H1 (cell line): ENCODE measurements around the gene SPOCD1. TPM values are rescaled to one million over a fixed set of nuclear protein-coding genes. Genes with fewer than 3 reads are reported as not detected.

Experiments
- CTCF ChIA-PET: fragments of 300-600 bp; sonication (Branson Sonifier 250); formaldehyde crosslinking; loops from one replicate; lab custom pipeline; 2021; ENCODE audit not compliant: partially characterized antibody; lab: Charles Lee
- POLR2A ChIA-PET: fragments of 300-600 bp; sonication (Branson Sonifier 250); formaldehyde crosslinking; loops from one replicate; lab custom pipeline; 2021; ENCODE audit warnings: inconsistent platforms; ENCODE audit not compliant: partially characterized antibody; lab: Charles Lee
- DNase-seq, 2 experiments: peaks; one replicate each; pipeline versions ENCODE4 v3.0.0 to v3.0.0-alpha.2; 2010 to 2022; ENCODE audit warnings: low spot score in 2 of 2, low read depth in 1 of 2, mixed read lengths in 1 of 2
- FAIRE-seq: peaks from 2 replicates; lab custom pipeline; 2011; peaks lifted over from hg19 to GRCh38; lab: Jason Lieb, UNC
- H2AFZ ChIP-seq: 2 replicates; pipeline ENCODE4 v1.8.1; 2012; ENCODE audit warnings: low read length, inconsistent platforms
- H2AK5ac ChIP-seq: 2 replicates; pipeline ENCODE4 v1.6.1; 2013; ENCODE audit warnings: low read depth, low read length
- H2BK120ac ChIP-seq: replicated peaks from 2 replicates; pipeline ENCODE3; 2013; ENCODE audit warnings: low read depth, low read length, inconsistent platforms
- H2BK12ac ChIP-seq: 2 replicates; pipeline ENCODE4 v1.6.1; 2013; ENCODE audit warnings: low read depth, low read length
- H2BK15ac ChIP-seq: 2 replicates; pipeline ENCODE4 v1.6.1; 2013; ENCODE audit warnings: low read length
- H2BK20ac ChIP-seq: 2 replicates; pipeline ENCODE4 v1.6.1; 2013; ENCODE audit warnings: low read length
- H2BK5ac ChIP-seq: 2 replicates; pipeline ENCODE4 v1.6.1; 2013; ENCODE audit warnings: low read depth, low read length
- H3K14ac ChIP-seq: 2 replicates; pipeline ENCODE4 v1.6.1; 2013; ENCODE audit warnings: inconsistent platforms; ENCODE audit not compliant: insufficient read length
- H3K18ac ChIP-seq: 2 replicates; pipeline ENCODE4 v1.6.1; 2013; ENCODE audit warnings: low read length; ENCODE audit errors: extremely low read depth
- H3K23ac ChIP-seq: 2 replicates; pipeline ENCODE4 v1.6.1; 2013; ENCODE audit warnings: inconsistent platforms; ENCODE audit not compliant: insufficient read length
- H3K23me2 ChIP-seq: 2 replicates; pipeline ENCODE4 v1.6.1; 2013; ENCODE audit warnings: low read depth, low read length
- H3K27ac ChIP-seq: 2 replicates; pipeline ENCODE4 v1.6.1; 2011; ENCODE audit warnings: low read depth, low read length, inconsistent platforms
- H3K27me3 ChIP-seq, 4 experiments: replicated peaks in 1 of 4; 1 replicate in 1 of 4; 2 replicates in 3 of 4; pipeline versions ENCODE4 v1.6.1 to v1.8.1; 2011 to 2013; ENCODE audit warnings: low read length in 3 of 4, mild to moderate bottlenecking in 3 of 4, inconsistent platforms in 2 of 4, mixed read lengths in 2 of 4, moderate library complexity in 1 of 4; ENCODE audit not compliant: control insufficient read depth in 3 of 4, insufficient read depth in 3 of 4; ENCODE audit errors: extremely low read depth in 1 of 4
- H3K36me3 ChIP-seq, 4 experiments: 2 replicates each; pipeline versions ENCODE4 v1.6.1 to v1.8.1; 2011 to 2013; ENCODE audit warnings: mild to moderate bottlenecking in 4 of 4, low read length in 3 of 4, moderate library complexity in 2 of 4, control low read depth in 1 of 4, inconsistent platforms in 1 of 4; ENCODE audit not compliant: insufficient read depth in 4 of 4, control insufficient read depth in 2 of 4
- H3K4ac ChIP-seq: replicated peaks from 2 replicates; pipeline ENCODE3; 2013; ENCODE audit warnings: low read length, low read depth, mixed read lengths, inconsistent platforms; ENCODE audit not compliant: insufficient read length
- H3K4me1 ChIP-seq, 4 experiments: replicated peaks in 1 of 4; 1 replicate in 1 of 4; 2 replicates in 3 of 4; pipeline versions ENCODE4 v1.6.1 to v1.8.1; 2011 to 2013; ENCODE audit warnings: low read length in 3 of 4, inconsistent platforms in 2 of 4, mixed read lengths in 1 of 4; ENCODE audit not compliant: insufficient read depth in 4 of 4, control insufficient read depth in 3 of 4
- H3K4me2 ChIP-seq, 2 experiments: 2 replicates each; pipeline versions ENCODE4 v1.6.1 to v1.8.1; 2011 to 2013; ENCODE audit warnings: low read depth in 2 of 2, low read length in 2 of 2, control low read depth in 1 of 2, inconsistent platforms in 1 of 2, mild to moderate bottlenecking in 1 of 2; ENCODE audit not compliant: insufficient read depth in 1 of 2
- H3K4me3 ChIP-seq, 4 experiments: fragments of 200-600, 300-600 bp in 1 of 4; sonication (generic), shearing (Covaris generic), sonication (Bioruptor Twin) in 1 of 4; 2 replicates each; pipeline versions ENCODE4 v1.5.1 to v1.8.1; 2011 to 2016; ENCODE audit warnings: low read length in 4 of 4, low read depth in 3 of 4, control low read depth in 2 of 4, inconsistent platforms in 2 of 4, mild to moderate bottlenecking in 2 of 4, mixed read lengths in 1 of 4, moderate library complexity in 1 of 4; ENCODE audit not compliant: insufficient read depth in 2 of 4; ENCODE audit errors: extremely low read depth in 1 of 4
- H3K56ac ChIP-seq: replicated peaks from 2 replicates; pipeline ENCODE3; 2013; ENCODE audit warnings: low read depth, mild to moderate bottlenecking, mixed read lengths, low read length, inconsistent platforms; ENCODE audit not compliant: insufficient read length
- H3K79me1 ChIP-seq: 2 replicates; pipeline ENCODE4 v1.6.1; 2013; ENCODE audit warnings: low read depth, low read length, control low read depth
- H3K79me2 ChIP-seq, 2 experiments: 2 replicates each; pipeline versions ENCODE4 v1.6.1 to v1.8.1; 2012 to 2013; ENCODE audit warnings: low read length in 2 of 2, mild to moderate bottlenecking in 2 of 2, inconsistent platforms in 1 of 2; ENCODE audit not compliant: insufficient read depth in 2 of 2, control insufficient read depth in 1 of 2
- H3K9ac ChIP-seq, 4 experiments: replicated peaks in 1 of 4; 1 replicate in 1 of 4; 2 replicates in 3 of 4; pipeline versions ENCODE4 v1.6.1 to v1.8.1; 2011 to 2013; ENCODE audit warnings: low read depth in 3 of 4, low read length in 3 of 4, control low read depth in 2 of 4, mild to moderate bottlenecking in 2 of 4, moderate library complexity in 2 of 4, inconsistent platforms in 1 of 4; ENCODE audit errors: extremely low read depth in 1 of 4
- H3K9me3 ChIP-seq, 2 experiments: 2 replicates each; pipeline versions ENCODE4 v1.6.1 to v1.8.1; 2012 to 2013; ENCODE audit warnings: mild to moderate bottlenecking in 2 of 2, moderate library complexity in 2 of 2, control low read depth in 1 of 2, inconsistent platforms in 1 of 2, low read depth in 1 of 2, low read length in 1 of 2, mixed read lengths in 1 of 2; ENCODE audit not compliant: insufficient read depth in 2 of 2
- H4K20me1 ChIP-seq, 2 experiments: replicated peaks in 1 of 2; 2 replicates each; pipeline versions ENCODE3 to v1.8.1; 2011 to 2013; ENCODE audit warnings: inconsistent platforms in 2 of 2, low read length in 2 of 2, mild to moderate bottlenecking in 1 of 2; ENCODE audit not compliant: insufficient read depth in 2 of 2, control insufficient read depth in 1 of 2
- H4K5ac ChIP-seq: 2 replicates; pipeline ENCODE4 v1.6.1; 2013; ENCODE audit warnings: low read length, low read depth, mixed read lengths, inconsistent platforms; ENCODE audit not compliant: insufficient read length
- H4K8ac ChIP-seq: 2 replicates; pipeline ENCODE4 v1.8.0; 2013; ENCODE audit warnings: mild to moderate bottlenecking, moderate library complexity, low read length, inconsistent platforms; ENCODE audit not compliant: insufficient read depth; ENCODE audit errors: extremely low read depth
- H4K91ac ChIP-seq: replicated peaks from 2 replicates; pipeline ENCODE3; 2013; ENCODE audit warnings: low read length, mixed read lengths, inconsistent platforms; ENCODE audit not compliant: insufficient read length
- ATF3 ChIP-seq: IDR thresholded peaks from 2 replicates; pipeline ENCODE4 v1.6.1; 2011; ENCODE audit warnings: low read depth, mild to moderate bottlenecking, low read length; ENCODE audit not compliant: insufficient read depth
- BCL11A ChIP-seq, 2 experiments: IDR thresholded peaks; one replicate each; pipeline ENCODE4 v1.6.1; 2011; ENCODE audit warnings: low read depth in 2 of 2, low read length in 2 of 2, mild to moderate bottlenecking in 2 of 2
- CBX5 ChIP-seq: fragments of 300-800, 300-1000 bp; sonication (generic); IDR thresholded peaks from 2 replicates; pipeline ENCODE4 v1.7.1; 2016; ENCODE audit warnings: antibody characterized with exemption, low read length, low read depth
- CBX8 ChIP-seq: fragments of 300-800, 300-1000 bp; sonication (generic); IDR thresholded peaks from 2 replicates; pipeline ENCODE4 v1.7.1; 2016; ENCODE audit warnings: low read depth, low read length, borderline replicate concordance
- CHD1 ChIP-seq: IDR thresholded peaks from 2 replicates; pipeline ENCODE4 v1.6.1; 2012; ENCODE audit warnings: low read depth, low read length, improper control_type of control experiment
- EZH2 ChIP-seq: fragments of 200-600 bp; sonication (generic); IDR thresholded peaks from 2 replicates; pipeline ENCODE4 v1.7.1; 2012; ENCODE audit warnings: low read depth, mild to moderate bottlenecking, moderate library complexity, low read length, inconsistent platforms; ENCODE audit not compliant: severe bottlenecking
- POLR2AphosphoS5 ChIP-seq: IDR thresholded peaks from 2 replicates; pipeline ENCODE4 v1.6.1; 2011; ENCODE audit warnings: low read depth, low read length
- SP2 ChIP-seq: IDR thresholded peaks from 2 replicates; pipeline ENCODE4 v1.6.1; 2012; ENCODE audit warnings: mild to moderate bottlenecking, low read length, inconsistent platforms
- SP4 ChIP-seq: IDR thresholded peaks from 2 replicates; pipeline ENCODE4 v1.6.1; 2012; ENCODE audit warnings: low read length, inconsistent platforms
- WGBS, 2 experiments: shearing (Covaris generic) in 1 of 2; methylation state at CpG; one replicate each; pipeline versions ENCODE4 v1.1.6 to v1.1.7; 2013 to 2015; ENCODE audit warnings: low lambda C conversion rate in 2 of 2, mixed read lengths in 2 of 2, inconsistent platforms in 1 of 2, low coverage in 1 of 2, missing lambda C conversion rate in 1 of 2; ENCODE audit not compliant: insufficient replicate concordance in 2 of 2, insufficient coverage in 1 of 2, insufficient read length in 1 of 2; ENCODE audit errors: extremely low coverage in 1 of 2, missing lambda C conversion rate in 1 of 2; 5-methylcytosine and 5-hydroxymethylcytosine counted together
- polyA plus RNA-seq, 7 experiments: library from polyadenylated mRNA; depleted of rRNA in 3 of 7; stranded (reverse) in 5 of 7; unstranded in 2 of 7; fragments of >200 nt in 5 of 7; fragments of 200-250 nt in 2 of 7; gene quantifications; 1 replicate in 5 of 7; 2 replicates in 1 of 7; 4 replicates in 1 of 7; pipeline versions ENCODE4 v1.2.1 to v1.2.3, GENCODE V29; 2011 to 2013; ENCODE audit warnings: missing spikeins in 2 of 7, mixed read lengths in 2 of 7
- total RNA-seq: library from RNA; stranded (reverse); fragmentation: NEBNext Ultra II Directional; extraction: Animal tissue kit (Norgen Biotek cat#: 25700); gene quantifications from 2 replicates; pipeline ENCODE4 v1.2.1, GENCODE V29; 2021

The SPOCD1 gene
- total and polyA plus RNA-seq, 2 of the 8 experiments (the other 6 are each of a cell fraction or from before 2014, with no cell fraction given) = 1.8 to 2.9 TPM

DNA sequence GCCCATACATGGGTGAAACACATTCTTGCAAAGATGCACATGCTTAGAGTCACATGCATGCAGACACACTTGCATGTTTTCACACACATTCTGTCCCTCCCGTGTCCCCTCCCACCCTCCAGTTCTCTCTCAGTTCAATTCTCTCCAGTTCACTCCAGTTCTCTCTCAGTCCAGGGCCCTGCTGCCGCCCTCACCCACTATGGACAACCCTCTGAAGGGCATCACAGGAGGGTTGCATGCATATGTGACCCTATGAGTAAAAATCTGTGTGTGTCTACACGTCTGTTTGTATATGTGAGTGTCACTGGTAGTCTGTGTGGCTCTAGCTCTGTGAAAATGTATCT lies 29.9 kb downstream of the SPOCD1 start:
- no peak overlapping the region for H3K23ac ChIP-seq
- no peaks in the 10 kb centered on the region for H3K79me2 ChIP-seq
- H2AFZ ChIP-seq = no peak overlapping the region
- H4K8ac ChIP-seq = no peak overlapping the region
- CTCF ChIA-PET = interaction anchor here (1.1 to 8.3 kb wide), 3 partner anchors 22 to 123 kb away, joined by 4 to 206 read pairs (median 8); partner anchors contain the start of gene ADGRB2
- H3K4me3 ChIP-seq = no peak overlapping the region
- no peaks in the 10 kb centered on the region for H4K20me1 ChIP-seq
- peaks cover 3 to 28% (median 22%) of the 10 kb centered on the region in 4 experiments for H3K4me1 ChIP-seq
- H2BK120ac ChIP-seq = no peak overlapping the region
- H3K27me3 ChIP-seq = no peaks in the 10 kb centered on the region
- H4K91ac ChIP-seq = peak overlapping the region; percentile 5
- TF ChIP-seq SP4 (no peak), ATF3 (no peak), CHD1 (no peak), CBX8 (no peak), POLR2AphosphoS5 (no peak), EZH2 (no peak), CBX5 (no peak), BCL11A (IDR thresholded peaks at IDR 0.05; ENCODE audit: low read depth in 2 of 2, low read length in 2 of 2) (no peak), SP2 (no peak)
- no peak overlapping the region for H3K4me2 ChIP-seq
- H3K79me1 ChIP-seq = no peaks in the 10 kb centered on the region
- H2BK20ac ChIP-seq = no peak overlapping the region; the same call in 1 of the 2 replicates
- DNase-seq = no peak
- H2BK12ac ChIP-seq = peak overlapping the region; percentile 96; the same call in 1 of the 2 replicates
- peak overlapping the region; percentile 49; the same call in 1 of the 2 replicates for H2BK5ac ChIP-seq
- POLR2A ChIA-PET = no interaction called here
- no peak overlapping the region for H3K56ac ChIP-seq
- H3K14ac ChIP-seq = no peak overlapping the region
- no peaks in the 10 kb centered on the region for H3K9me3 ChIP-seq
- WGBS, 2 experiments = 88% methylated on average over 3 of the region's 3 CpGs; no CpG with 5 or more reads in 1 of the 2 experiments
- H3K4ac ChIP-seq = no peak overlapping the region
- H3K27ac ChIP-seq = no peak overlapping the region
- no peaks in the 10 kb centered on the region for H3K36me3 ChIP-seq
- peaks cover 10% of the 10 kb centered on the region for H3K23me2 ChIP-seq
- no peak overlapping the region for H3K18ac ChIP-seq
- peak overlapping the region; percentile 66; the same call in 1 of the 2 replicates for H2AK5ac ChIP-seq
- H4K5ac ChIP-seq = no peak overlapping the region
- H3K9ac ChIP-seq = no peak overlapping the region
- no peak for FAIRE-seq
- H2BK15ac ChIP-seq = peak overlapping the region; percentile 62
